HL-60 (cell line): ENCODE results near the gene IPO13.

Experiments used
- POLR2AphosphoS5 ChIP-seq: IDR thresholded peaks from 2 replicates; pipeline ENCODE4 v1.6.1; 2012; ENCODE audit warnings: low read depth
- TF ChIP-seq, protein P1 (sequence below): IDR thresholded peaks from one replicate; pipeline ENCODE4 v1.5.1; 2011; ENCODE audit warnings: low read length, control low read depth, inconsistent platforms; ENCODE audit not compliant: insufficient read depth

DNA sequence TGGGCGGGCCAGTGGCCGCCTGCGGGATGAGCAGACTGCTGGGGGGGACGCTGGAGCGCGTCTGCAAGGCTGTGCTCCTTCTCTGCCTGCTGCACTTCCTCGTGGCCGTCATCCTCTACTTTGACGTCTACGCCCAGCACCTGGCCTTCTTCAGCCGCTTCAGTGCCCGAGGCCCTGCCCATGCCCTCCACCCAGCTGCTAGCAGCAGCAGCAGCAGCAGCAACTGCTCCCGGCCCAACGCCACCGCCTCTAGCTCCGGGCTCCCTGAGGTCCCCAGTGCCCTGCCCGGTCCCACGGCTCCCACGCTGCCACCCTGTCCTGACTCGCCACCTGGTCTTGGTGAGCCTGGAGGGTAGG lies 34.4 kb downstream of the IPO13 start:
- TF ChIP-seq, protein P1, sequence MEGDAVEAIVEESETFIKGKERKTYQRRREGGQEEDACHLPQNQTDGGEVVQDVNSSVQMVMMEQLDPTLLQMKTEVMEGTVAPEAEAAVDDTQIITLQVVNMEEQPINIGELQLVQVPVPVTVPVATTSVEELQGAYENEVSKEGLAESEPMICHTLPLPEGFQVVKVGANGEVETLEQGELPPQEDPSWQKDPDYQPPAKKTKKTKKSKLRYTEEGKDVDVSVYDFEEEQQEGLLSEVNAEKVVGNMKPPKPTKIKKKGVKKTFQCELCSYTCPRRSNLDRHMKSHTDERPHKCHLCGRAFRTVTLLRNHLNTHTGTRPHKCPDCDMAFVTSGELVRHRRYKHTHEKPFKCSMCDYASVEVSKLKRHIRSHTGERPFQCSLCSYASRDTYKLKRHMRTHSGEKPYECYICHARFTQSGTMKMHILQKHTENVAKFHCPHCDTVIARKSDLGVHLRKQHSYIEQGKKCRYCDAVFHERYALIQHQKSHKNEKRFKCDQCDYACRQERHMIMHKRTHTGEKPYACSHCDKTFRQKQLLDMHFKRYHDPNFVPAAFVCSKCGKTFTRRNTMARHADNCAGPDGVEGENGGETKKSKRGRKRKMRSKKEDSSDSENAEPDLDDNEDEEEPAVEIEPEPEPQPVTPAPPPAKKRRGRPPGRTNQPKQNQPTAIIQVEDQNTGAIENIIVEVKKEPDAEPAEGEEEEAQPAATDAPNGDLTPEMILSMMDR, result no peak
- TF ChIP-seq POLR2AphosphoS5, result no peak
